Natural killer cell (primary cell): ENCODE measurements around the gene ACTR5. TPM values are rescaled to one million over a fixed set of nuclear protein-coding genes. Genes with fewer than 3 reads are reported as not detected.
A peak's percentile ranks its signal among the peaks of the same experiment; 100 is the strongest.

Source experiments
- ATAC-seq, 3 donors: fragments of 150-1000 bp in 2 of 3; fragments of 200-7000 bp in 1 of 3; cut with Tn5 transposase; 1 replicate in 1 of 3; 2 replicates in 2 of 3; pipeline ENCODE4 v1.10.0; 2021; ENCODE audit warnings: mild to moderate bottlenecking in 2 of 3, moderate library complexity in 2 of 3
- DNase-seq, 2 donors: peaks; one replicate each; pipeline versions ENCODE4 v3.0.0 to v3.0.0-alpha.2; 2013 to 2021; ENCODE audit warnings: mixed read lengths in 1 of 2
- H3K27ac ChIP-seq: one replicate; pipeline ENCODE4 v1.5.1; 2013; ENCODE audit warnings: mild to moderate bottlenecking, low read length
- H3K27me3 ChIP-seq: one replicate; pipeline ENCODE4 v1.6.1; 2013; ENCODE audit warnings: low read length; ENCODE audit not compliant: control insufficient read depth, insufficient read depth
- H3K36me3 ChIP-seq: one replicate; pipeline ENCODE4 v1.6.1; 2013; ENCODE audit warnings: low read length; ENCODE audit not compliant: control insufficient read depth, insufficient read depth
- H3K4me1 ChIP-seq: one replicate; pipeline ENCODE4 v1.6.1; 2013; ENCODE audit warnings: low read length; ENCODE audit not compliant: control insufficient read depth, insufficient read depth
- H3K4me3 ChIP-seq: one replicate; pipeline ENCODE4 v1.5.1; 2013; ENCODE audit warnings: low read length
- H3K9me3 ChIP-seq: one replicate; pipeline ENCODE4 v1.6.1; 2013; ENCODE audit warnings: low read length; ENCODE audit not compliant: control insufficient read depth, insufficient read depth
- H3K27ac Mint-ChIP-seq, 2 donors: one replicate each; pipeline ENCODE4 v1.8.0; 2022; ENCODE audit warnings: mild to moderate bottlenecking in 2 of 2, mixed read lengths in 2 of 2, moderate library complexity in 1 of 2
- H3K27me3 Mint-ChIP-seq, 2 donors: one replicate each; pipeline ENCODE4 v1.8.0; 2022; ENCODE audit warnings: low read depth in 2 of 2, mixed read lengths in 2 of 2
- H3K36me3 Mint-ChIP-seq: one replicate; pipeline ENCODE4 v1.8.0; 2022; ENCODE audit warnings: mixed read lengths
- H3K4me1 Mint-ChIP-seq, 2 donors: one replicate each; pipeline ENCODE4 v1.8.0; 2022; ENCODE audit warnings: mixed read lengths in 2 of 2
- H3K4me3 Mint-ChIP-seq: one replicate; pipeline ENCODE4 v1.8.0; 2022; ENCODE audit warnings: mild to moderate bottlenecking, moderate library complexity, mixed read lengths
- H3K9me3 Mint-ChIP-seq, 2 donors: one replicate each; pipeline ENCODE4 v1.8.0; 2022; ENCODE audit warnings: mixed read lengths in 2 of 2
- WGBS: methylation state at CpG from one replicate; pipeline ENCODE4 v1.1.7; 2013; ENCODE audit warnings: missing lambda C conversion rate; ENCODE audit not compliant: insufficient coverage; 5-methylcytosine and 5-hydroxymethylcytosine counted together
- intact Hi-C: fragments of 100-400 bp; cut with micrococcal nuclease; formaldehyde crosslinking; loops from one replicate; pipeline ENCODE4 v1.14.2; 2022
- total RNA-seq, 4 donors: library from RNA; stranded (reverse); fragments of 120-200 nt in 1 of 4; gene quantifications; one replicate each; pipeline versions ENCODE4 v1.2.3 to v1.2.4, GENCODE V29; 2013 to 2022
- TF ChIP-seq, protein P1 (sequence below): fragments of 200-600 bp; IDR thresholded peaks from one replicate; pipeline ENCODE4 v1.8.0; 2022; ENCODE audit warnings: antibody characterized with exemption

Gene ACTR5
- total RNA-seq, 3 donors from 2014 or later (not counting 1 experiment from before 2014, with no cell fraction given): 14.4 to 17.7 (median 17.6) TPM

DNA sequence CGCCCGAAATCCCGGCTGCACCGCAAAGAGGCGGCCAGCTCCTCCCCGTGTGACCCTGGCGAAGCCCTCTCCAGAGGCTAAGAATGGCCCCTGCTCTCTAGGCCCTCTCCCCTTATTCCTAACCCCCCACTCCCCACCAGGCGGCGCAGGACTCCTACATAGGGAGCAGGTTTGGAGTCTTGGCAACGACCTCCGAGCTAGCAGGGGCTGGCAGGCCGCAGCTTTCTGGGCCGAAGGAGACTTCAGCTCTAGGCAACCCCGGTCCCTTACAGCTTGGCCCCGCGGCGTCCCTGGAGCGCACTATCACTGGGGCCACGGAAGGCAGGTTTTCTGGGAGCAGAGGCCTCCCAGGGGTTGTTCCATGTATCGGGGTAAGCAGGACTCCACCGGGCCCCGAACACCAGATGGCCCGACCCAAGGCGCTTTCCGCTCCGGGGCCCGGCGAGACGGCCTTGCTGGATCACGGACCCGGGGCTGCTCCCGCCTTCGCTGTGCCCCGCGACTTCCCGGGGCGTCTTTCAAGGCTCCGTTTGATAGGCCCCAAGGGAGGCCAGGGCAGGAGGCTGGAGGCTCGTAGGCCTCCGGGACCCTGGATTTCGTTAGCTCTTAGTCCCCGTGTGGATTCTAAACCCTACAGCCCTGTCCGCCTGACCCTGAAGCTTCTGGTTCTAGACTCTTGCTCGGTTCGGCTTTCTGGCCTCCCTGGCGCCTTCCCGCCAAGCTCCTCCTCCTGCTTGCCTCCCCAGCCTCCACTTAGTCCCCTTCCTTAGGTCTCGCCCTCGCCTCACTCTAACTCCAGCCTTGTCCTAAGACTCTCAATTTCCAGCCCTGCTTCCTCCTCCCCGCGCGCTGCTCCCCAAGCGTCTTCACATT is 22.1 kb upstream of the ACTR5 start:
- H3K27ac ChIP-seq: no peak overlapping the region
- Mint-ChIP-seq H3K4me1 (peaks cover 53 to 54% of the 10 kb centered on the region in 2 donors), H3K27me3 (peaks cover 85 to 89% of the 10 kb centered on the region in 2 donors), H3K36me3 (peaks cover 6% of the 10 kb centered on the region), H3K4me3 (peak overlapping the region; percentile 83), H3K9me3 (no peaks in the 10 kb centered on the region), H3K27ac (peak overlapping the region in 1 of 2 donors; percentile 73)
- WGBS: 13% methylated on average over 53 of the region's 53 CpGs
- no peaks in the 10 kb centered on the region for H3K9me3 ChIP-seq
- H3K27me3 ChIP-seq: peaks cover 89% of the 10 kb centered on the region
- peaks cover 80% of the 10 kb centered on the region for H3K4me1 ChIP-seq
- peak; percentile 24 to 64 for DNase-seq
- TF ChIP-seq, protein P1, sequence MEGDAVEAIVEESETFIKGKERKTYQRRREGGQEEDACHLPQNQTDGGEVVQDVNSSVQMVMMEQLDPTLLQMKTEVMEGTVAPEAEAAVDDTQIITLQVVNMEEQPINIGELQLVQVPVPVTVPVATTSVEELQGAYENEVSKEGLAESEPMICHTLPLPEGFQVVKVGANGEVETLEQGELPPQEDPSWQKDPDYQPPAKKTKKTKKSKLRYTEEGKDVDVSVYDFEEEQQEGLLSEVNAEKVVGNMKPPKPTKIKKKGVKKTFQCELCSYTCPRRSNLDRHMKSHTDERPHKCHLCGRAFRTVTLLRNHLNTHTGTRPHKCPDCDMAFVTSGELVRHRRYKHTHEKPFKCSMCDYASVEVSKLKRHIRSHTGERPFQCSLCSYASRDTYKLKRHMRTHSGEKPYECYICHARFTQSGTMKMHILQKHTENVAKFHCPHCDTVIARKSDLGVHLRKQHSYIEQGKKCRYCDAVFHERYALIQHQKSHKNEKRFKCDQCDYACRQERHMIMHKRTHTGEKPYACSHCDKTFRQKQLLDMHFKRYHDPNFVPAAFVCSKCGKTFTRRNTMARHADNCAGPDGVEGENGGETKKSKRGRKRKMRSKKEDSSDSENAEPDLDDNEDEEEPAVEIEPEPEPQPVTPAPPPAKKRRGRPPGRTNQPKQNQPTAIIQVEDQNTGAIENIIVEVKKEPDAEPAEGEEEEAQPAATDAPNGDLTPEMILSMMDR: no peak
- intact Hi-C loops: no loop called here
- no peaks in the 10 kb centered on the region for H3K36me3 ChIP-seq
- H3K4me3 ChIP-seq: no peak overlapping the region
- ATAC-seq: peak in 1 of 3 donors; percentile 37

DNA sequence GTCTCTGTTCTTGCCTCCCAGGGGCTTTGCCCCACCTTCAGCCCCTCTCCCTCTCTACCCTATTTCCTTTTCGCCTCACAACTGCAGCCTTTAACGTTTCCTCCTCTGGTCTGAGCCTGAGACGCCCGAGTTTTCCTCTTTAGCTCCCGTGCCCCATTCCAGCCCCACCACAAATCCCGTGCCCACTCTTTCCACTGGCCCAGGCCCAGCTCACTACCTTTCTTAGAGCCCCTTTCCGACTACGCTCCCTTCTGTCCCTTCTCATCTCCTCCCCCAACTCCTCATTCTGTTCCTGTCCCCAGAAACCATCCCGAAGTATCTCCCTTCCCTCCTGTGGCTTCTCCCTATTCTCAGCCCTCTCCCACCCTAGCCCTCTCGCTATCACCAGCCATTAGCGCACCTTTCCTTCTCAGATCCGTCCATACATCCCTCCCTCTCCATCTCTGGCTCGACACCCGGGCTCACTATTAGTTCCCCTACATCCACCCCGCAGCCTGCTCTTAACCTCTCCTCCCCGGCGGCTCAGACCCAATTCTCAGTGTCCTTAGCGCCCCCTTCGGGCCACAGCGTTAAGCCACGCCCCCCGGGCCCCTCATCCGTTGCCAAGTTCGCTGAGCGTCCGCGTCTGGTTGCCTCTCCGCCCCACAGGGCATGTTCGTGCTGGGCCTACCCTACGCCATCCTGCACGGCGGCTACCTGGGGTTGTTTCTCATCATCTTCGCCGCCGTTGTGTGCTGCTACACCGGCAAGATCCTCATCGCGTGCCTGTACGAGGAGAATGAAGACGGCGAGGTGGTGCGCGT is 21.3 kb upstream of the ACTR5 start:
- Histone ChIP-seq H3K4me1 (peaks cover 85% of the 10 kb centered on the region), H3K36me3 (no peaks in the 10 kb centered on the region), H3K27ac (no peak overlapping the region), H3K27me3 (peaks cover 90% of the 10 kb centered on the region), H3K9me3 (no peaks in the 10 kb centered on the region), H3K4me3 (no peak overlapping the region)
- ATAC-seq (peak in 2 of 3 donors; percentile 27 to 40), DNase-seq (peak; percentile 49 to 70)
- Mint-ChIP-seq H3K4me1 (peaks cover 54 to 58% of the 10 kb centered on the region in 2 donors), H3K36me3 (peaks cover 6% of the 10 kb centered on the region), H3K4me3 (peak overlapping the region; percentile 83), H3K27ac (peak overlapping the region in 1 of 2 donors; percentile 73), H3K27me3 (peaks cover 82 to 87% of the 10 kb centered on the region in 2 donors), H3K9me3 (no peaks in the 10 kb centered on the region)
- TF ChIP-seq, protein P1: no peak
- intact Hi-C loops: no loop called here
- WGBS: 6% methylated on average over 43 of the region's 43 CpGs

DNA sequence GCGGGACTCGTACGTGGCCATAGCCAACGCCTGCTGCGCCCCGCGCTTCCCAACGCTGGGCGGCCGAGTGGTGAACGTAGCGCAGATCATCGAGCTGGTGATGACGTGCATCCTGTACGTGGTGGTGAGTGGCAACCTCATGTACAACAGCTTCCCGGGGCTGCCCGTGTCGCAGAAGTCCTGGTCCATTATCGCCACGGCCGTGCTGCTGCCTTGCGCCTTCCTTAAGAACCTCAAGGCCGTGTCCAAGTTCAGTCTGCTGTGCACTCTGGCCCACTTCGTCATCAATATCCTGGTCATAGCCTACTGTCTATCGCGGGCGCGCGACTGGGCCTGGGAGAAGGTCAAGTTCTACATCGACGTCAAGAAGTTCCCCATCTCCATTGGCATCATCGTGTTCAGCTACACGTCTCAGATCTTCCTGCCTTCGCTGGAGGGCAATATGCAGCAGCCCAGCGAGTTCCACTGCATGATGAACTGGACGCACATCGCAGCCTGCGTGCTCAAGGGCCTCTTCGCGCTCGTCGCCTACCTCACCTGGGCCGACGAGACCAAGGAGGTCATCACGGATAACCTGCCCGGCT is 20.6 kb upstream of the ACTR5 start:
- peaks cover 81 to 86% of the 10 kb centered on the region in 2 donors for H3K27me3 Mint-ChIP-seq
- peak overlapping the region; percentile 83 for H3K4me3 Mint-ChIP-seq

More for the DNA sequence above, 20.6 kb upstream of the ACTR5 start:
- no peaks in the 10 kb centered on the region for H3K9me3 Mint-ChIP-seq
- H3K4me3 ChIP-seq: no peak overlapping the region
- DNase-seq (peak in 1 of 2 donors; percentile 51), ATAC-seq (peak in 2 of 3 donors; percentile 35 to 37)
- peaks cover 54 to 58% of the 10 kb centered on the region in 2 donors for H3K4me1 Mint-ChIP-seq
- WGBS: 12% methylated on average over 46 of the region's 46 CpGs
- H3K4me1 ChIP-seq: peaks cover 85% of the 10 kb centered on the region
- H3K36me3 Mint-ChIP-seq: peaks cover 6% of the 10 kb centered on the region
- H3K36me3 ChIP-seq: no peaks in the 10 kb centered on the region
- intact Hi-C loops: no loop called here
- H3K27me3 ChIP-seq: peaks cover 94% of the 10 kb centered on the region
- peak overlapping the region; percentile 33 to 73 for H3K27ac Mint-ChIP-seq
- no peaks in the 10 kb centered on the region for H3K9me3 ChIP-seq
- TF ChIP-seq, protein P1: no peak
- no peak overlapping the region for H3K27ac ChIP-seq
